GM08714 (cell line): Measurements from ENCODE around the gene LBX2.

Source experiments
- H3K4me3 ChIP-seq: fragments of 200-500 bp; sonication (Bioruptor generic); 2 replicates; pipeline ENCODE4 v1.5.1; 2014; ENCODE audit warnings: mild to moderate bottlenecking, low read length, inconsistent platforms
- ZNF274 ChIP-seq: IDR thresholded peaks from 2 replicates; pipeline ENCODE4 v1.6.1; 2012; ENCODE audit warnings: mild to moderate bottlenecking, low read depth, low read length

LBX2 gene

DNA sequence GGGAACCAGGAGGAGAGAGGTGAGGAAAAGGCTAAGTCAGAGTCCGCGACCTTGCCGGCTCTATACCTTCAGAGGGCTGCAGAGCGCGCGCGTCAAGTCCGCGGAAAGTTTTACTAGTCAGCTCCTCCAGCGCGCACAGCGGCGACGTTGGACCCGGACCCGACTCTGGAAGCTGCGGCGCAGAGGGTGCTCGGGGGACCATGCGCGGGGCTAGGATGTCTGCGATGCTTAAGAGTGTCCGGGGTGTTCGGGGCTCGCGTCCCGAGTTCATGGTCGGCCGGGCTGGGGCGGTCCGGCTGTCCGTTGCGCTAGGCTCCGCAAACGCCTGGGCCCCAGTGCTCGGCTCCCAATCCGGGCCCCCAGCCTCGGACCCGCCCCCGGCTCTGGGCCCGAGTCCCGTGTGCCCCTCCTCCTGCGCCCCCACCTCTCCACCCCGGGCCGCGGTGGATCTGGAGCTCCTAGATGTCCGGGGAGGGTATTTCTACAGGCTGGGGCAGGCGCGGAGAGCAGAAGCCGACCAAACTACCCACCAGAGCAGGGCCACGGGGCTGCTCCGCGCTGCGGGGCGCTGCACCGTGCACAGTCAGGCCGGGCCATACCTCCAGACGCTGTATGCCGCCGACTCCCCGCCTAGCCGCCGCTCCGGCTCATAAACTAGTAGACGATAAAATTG lies at the start of gene LBX2:
Gene LBX2 (minus strand): TSS at position 337 of the 673 bp plus-strand sequence. CDS start 66 bp downstream, at position 271.
- no peak for TF ChIP-seq ZNF274
- H3K4me3 ChIP-seq = peak within 1 kb of the TSS; percentile 28; the same call in 1 of the 2 replicates

DNA sequence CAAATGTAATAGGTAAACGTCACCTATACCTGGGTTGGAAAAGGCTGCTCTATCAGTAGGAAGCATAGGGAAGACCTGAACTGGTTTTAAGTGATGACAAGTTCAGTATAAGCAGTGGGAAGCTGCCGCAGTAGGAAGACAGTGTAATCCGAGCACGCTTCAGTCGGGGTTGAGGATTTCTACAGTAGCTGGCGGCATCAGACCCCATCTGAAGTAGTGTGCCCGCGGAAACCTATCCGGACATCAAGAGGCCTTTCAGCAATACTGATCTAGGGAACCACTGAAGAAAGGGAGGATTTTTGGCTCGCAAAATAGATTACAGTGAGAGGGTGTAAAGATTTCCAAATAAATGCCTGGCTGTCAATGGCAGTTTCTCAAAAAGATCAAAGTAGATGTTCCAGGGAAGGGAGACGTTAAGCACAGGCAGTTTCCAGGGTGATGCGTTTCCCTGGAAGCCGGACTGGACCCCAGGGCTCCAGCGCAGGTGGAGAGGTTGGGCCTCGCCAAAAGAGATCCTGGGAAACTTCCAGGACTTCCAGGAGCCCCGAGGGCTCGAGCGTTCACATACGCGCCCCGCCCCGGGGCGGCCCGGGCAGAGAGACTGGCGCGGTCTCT lies 49.0 kb upstream of the LBX2 start:
- peak overlapping the region; percentile 53; the same call in 1 of the 2 replicates for H3K4me3 ChIP-seq
- no peak for TF ChIP-seq ZNF274

DNA sequence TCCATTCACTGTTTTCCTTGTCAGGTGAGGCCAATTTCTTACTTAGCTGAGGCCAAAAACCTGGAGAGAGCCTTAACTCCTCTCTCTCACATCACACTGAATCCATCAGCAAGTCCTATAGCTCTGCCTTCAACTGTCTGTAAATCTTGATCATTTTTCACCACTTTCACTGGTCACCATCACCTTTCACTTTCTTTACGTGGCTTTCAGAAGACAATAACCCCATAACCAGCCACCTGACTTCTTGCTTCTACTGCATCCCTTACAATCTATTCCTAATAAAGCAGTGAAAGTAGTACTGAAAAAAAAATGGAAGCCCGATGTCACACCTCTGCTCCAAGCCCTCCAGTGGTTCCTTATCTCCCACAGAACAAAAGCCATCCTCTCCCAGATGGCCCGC lies 46.6 kb upstream of the LBX2 start:
- no peak overlapping the region for H3K4me3 ChIP-seq
- no peak for TF ChIP-seq ZNF274

DNA sequence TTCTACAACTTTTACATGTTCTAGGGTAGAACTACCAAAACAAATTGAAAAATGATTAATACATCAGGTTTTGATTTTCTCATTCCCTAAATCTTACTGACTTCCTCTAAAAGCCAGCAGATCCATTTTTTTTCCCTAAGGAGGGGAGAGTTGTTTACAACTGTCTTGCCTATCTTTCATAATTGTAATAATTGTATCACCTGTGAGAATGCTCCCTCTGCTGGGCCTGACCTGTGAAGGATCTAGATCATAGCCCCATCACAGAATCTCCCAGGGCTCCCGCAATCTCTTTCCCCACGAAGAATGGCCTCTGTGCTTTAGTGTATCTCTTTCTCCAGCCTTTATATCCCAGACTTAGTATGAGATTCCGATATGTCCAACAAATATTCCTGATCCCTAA lies 45.2 kb upstream of the LBX2 start:
- no peak for TF ChIP-seq ZNF274
- no peak overlapping the region for H3K4me3 ChIP-seq

- TF ChIP-seq ZNF274 = no peak
- H3K4me3 ChIP-seq = no peak overlapping the region
These were observed 43.6 kb upstream of the LBX2 start for GRCh38 chr2:74542978-74543377.

- TF ChIP-seq ZNF274 = no peak
- no peak overlapping the region for H3K4me3 ChIP-seq
These were observed 40.9 kb upstream of the LBX2 start for GRCh38 chr2:74540291-74540690.

GRCh38 chr2:74538881-74539339 lies 39.5 kb upstream of the LBX2 start:
- no peak for TF ChIP-seq ZNF274
- no peak overlapping the region; the same call in 1 of the 2 replicates for H3K4me3 ChIP-seq

DNA sequence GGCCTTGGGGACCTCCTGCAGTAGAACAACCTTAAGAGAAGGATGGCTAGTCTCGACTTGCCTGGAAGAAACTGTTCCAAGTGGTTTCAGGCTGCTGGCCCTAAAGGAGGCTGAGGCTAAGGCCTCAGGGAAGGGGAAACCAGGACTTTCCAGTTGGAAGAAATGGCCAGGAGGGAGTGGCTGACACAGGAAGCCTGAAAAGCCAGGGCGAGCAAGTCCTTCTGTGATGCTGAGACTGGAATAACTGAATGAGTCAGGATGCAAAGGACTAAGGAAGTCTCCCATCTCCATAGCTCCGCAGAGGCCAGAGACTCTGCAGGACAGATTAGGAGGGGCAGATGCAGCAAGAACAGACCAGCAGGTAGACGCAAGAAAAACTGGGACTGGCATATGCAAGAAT lies 37.7 kb upstream of the LBX2 start:
- no peak for TF ChIP-seq ZNF274
- H3K4me3 ChIP-seq = no peak overlapping the region

GRCh38 chr2:74536166-74536950 lies 37.0 kb upstream of the LBX2 start:
- no peak for TF ChIP-seq ZNF274
- no peak overlapping the region for H3K4me3 ChIP-seq

DNA sequence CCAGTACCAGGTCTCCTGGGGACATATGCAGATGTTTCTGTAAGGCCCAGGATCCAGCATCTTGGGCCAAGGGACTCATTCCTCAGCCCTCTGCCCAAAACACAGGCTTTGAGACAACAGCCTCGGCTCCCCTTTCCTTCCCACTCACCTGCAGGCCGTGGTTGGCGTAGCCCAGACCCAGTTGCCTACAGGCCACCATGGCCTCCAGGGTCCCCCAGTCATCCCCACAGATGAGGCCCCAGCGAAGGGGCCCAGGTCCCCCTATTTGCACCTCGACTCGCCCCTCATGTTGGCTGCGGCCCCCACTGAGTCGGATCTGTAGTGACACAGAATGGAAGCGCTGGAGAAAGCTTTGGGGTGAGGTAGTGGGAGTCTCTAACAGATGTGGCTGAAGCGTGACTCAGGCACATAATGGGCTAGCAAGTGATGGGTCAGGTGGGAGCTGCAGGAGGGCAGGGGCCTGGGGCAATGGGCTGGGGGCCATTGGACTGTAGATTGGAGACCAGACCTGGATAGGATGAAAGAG lies 36.1 kb upstream of the LBX2 start:
- H3K4me3 ChIP-seq = no peak overlapping the region
- TF ChIP-seq ZNF274 = no peak

GRCh38 chr2:74534411-74534810 lies 35.0 kb upstream of the LBX2 start:
- H3K4me3 ChIP-seq = no peak overlapping the region
- no peak for TF ChIP-seq ZNF274

- TF ChIP-seq ZNF274 = no peak
- no peak overlapping the region for H3K4me3 ChIP-seq
These were observed 34.1 kb upstream of the LBX2 start for GRCh38 chr2:74533464-74533863.

DNA sequence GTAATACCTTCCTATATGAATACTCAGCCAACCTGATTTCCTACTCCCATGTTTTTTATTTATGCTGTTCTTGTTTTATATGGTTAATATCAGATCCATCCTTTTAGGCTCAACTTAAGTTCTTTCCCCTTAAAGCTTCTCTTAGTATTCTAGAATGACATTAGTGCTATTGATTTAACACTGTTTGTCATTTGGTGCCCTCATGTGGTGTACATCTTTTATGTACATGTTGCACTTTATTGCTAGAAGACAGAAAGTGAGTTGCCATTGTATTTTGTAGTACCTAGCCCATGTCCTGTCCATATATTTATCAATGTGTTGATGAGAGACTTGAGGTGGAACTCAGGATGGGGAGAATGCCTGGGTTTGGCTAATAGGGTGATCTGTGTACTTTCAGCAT lies 32.8 kb upstream of the LBX2 start:
- H3K4me3 ChIP-seq = no peak overlapping the region

DNA sequence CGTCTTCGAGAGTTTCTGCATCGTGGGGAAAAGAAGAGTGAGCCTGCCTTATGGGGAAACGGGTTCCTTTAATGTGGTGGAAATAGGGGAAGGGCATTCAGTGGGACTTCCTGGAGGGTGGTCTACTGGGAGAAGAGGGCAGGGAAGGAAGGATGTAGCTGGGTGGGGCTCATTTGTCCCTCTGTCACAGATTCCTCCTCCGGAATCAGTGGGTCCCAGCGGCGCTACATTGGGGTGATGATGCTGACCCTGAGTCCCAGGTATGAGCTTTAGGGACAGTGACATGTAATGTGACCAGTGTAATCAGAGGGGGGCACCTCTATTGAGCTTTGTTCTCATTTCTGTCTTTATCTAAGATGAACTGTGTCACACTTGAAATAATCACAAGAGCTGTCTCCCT lies 32.3 kb upstream of the LBX2 start:
- no peak for TF ChIP-seq ZNF274
- H3K4me3 ChIP-seq = peak overlapping the region; percentile 94; the same call in 1 of the 2 replicates

More for the DNA sequence above, 32.8 kb upstream of the LBX2 start:
- no peak for TF ChIP-seq ZNF274
